Colon (tissue), 2 donors: ENCODE data around the gene OLA1.

ENCODE experiments used
- FAIRE-seq: peaks from 2 replicates; lab custom pipeline; 2012; peaks lifted over from hg19 to GRCh38; lab: Jason Lieb, UNC
- donor health status: control.
- donor health status: control.

OLA1 gene

GRCh38 chr2:174180165-174180724 lies 68.1 kb downstream of the OLA1 start:
- no peak for FAIRE-seq

GRCh38 chr2:174177316-174177890 lies 70.9 kb downstream of the OLA1 start:
- FAIRE-seq: no peak

DNA sequence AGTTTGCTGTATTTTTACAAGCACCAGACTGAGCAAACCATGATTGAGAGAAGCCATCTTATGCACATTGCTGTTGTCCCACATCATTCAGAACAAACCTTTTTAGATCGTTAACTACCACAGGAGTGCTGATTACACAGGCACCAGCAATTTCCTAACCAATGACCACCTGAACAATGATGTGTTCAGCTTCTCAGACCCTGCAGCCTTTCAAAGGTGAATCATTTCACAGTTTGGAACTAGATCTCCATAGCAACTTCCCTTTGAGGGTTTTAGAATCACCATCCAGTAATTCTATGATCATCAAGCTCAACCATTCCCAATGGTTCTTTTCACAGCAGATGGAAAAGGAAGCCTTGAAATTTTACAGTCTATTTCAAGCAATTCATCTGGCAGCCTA lies 71.4 kb downstream of the OLA1 start:
- FAIRE-seq: no peak

GRCh38 chr2:174174741-174175140 lies 73.6 kb downstream of the OLA1 start:
- no peak for FAIRE-seq

GRCh38 chr2:174172802-174173355 lies 75.5 kb downstream of the OLA1 start:
- no peak for FAIRE-seq

- FAIRE-seq: no peak
Observed at GRCh38 chr2:174171686-174172445, 76.5 kb downstream of the OLA1 start.

DNA sequence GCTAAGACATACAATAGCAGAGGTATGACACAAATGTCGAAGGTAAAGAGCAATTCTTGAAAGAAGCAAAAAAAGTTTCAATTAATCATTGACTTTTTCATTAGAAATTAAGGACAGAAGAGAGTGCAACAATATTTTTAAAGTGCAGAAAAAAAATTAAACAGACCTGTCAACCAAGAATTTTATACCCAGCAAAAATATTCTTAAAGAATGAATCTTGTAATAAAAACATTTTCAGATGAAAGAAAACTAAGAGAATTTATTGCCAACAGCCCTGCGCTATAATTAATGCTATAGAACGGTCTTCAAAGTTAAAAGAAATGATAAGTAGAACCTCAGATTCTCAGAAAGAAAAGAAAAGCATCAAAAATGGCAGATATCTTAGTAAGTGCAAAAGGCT lies 79.0 kb downstream of the OLA1 start:
- no peak for FAIRE-seq

GRCh38 chr2:174166261-174166660 lies 82.1 kb downstream of the OLA1 start:
- FAIRE-seq: no peak

DNA sequence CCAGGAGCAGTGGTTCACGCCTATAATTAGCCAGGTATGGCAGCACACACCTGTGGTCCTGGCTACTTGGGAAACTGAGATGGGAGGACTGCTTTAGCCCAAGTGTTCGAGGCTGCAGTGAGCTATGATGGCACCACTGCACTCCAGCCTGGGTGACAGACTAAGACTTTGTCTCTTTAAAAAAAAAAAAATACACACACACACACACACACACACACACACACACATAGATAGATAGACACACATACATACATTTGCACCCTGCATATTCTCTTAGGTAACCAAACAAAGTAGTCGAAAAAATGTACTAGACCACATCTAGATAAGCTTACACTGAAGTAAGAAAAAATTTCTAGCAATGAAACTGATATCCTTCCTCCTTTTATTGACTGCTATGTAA lies 86.8 kb downstream of the OLA1 start:
- no peak for FAIRE-seq

- FAIRE-seq: no peak
Observed at GRCh38 chr2:174158003-174158402, 90.3 kb downstream of the OLA1 start.

DNA sequence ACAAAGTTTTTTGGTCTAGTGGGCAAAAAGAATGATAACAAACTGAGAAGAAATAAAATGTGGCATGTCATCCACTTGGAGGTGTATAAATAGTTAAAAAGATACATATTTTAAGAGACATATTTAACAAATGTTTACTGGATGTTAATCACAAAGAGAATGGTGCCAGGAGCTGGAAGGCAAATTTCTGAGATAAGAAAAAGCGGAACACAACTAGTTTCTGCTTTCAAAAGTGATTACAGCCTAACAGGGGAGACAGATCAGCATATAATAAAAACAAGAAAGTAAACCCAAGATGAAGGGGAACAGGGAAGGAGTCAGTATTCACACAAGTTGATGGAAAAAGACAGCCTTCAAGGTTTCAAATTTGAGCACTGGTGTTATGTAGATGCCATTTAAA lies 91.3 kb downstream of the OLA1 start:
- no peak for FAIRE-seq

DNA sequence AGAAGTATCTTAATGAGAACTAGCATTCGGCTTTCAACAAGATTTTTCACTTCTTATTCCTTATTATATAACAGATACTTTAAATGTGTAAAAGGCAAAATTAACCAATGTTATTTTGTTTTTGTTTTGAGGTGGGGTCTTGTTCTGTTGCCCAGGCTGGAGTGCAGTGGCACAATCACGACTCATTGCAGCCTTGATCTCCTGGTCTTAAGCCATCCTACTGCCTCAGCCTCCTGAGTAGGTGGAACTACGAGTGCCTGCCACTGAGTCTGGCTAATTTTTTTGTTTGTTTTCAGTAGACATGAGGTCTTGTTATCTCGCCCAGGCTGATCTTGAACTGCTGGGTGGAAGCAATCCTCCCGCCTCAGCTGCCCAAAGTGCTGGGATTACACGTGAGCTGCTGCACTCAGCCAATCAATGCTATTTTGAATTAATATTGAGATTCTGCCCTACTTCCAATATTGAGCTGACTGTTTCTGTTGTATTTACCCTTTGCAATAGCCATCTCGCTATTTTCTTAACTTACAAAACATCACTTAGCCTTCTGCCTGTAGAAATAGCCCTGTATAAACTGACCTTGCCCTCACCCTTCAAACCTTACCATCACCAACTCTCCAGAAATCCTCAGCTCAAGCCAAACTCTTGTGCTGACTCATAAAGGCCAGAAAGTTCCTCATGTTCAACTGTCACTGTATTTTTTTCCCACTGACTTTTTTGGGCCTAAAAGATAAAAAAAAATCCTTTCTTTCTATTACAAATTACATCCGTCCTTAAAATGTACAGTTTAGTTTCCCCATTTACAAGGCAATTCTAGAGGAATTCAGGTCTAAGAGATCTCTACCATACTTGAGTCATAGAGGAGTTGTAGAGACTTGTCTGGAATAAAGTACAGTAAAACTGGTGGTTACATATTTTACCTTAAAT lies 94.3 kb downstream of the OLA1 start:
- no peak for FAIRE-seq

DNA sequence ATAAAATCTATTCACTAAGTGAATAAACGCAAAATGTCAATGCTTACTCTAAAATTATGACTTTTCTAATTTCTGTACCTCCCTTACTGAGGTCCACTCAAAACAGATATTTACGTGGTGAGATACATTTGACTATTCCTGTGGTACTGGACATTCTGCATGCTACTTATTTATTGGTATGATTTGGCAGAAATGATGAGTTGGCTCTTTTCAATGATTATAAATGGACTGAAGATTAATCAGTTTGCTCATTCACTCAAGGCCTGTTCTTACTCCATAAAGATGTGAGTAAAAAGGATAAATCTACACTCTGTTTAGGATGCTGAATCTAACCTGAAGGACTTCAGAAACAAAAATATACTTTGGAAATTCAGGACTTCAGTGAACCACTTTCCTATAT lies 98.8 kb downstream of the OLA1 start:
- FAIRE-seq: no peak

- no peak for FAIRE-seq
Observed at GRCh38 chr2:174148833-174149232, 99.5 kb downstream of the OLA1 start.

DNA sequence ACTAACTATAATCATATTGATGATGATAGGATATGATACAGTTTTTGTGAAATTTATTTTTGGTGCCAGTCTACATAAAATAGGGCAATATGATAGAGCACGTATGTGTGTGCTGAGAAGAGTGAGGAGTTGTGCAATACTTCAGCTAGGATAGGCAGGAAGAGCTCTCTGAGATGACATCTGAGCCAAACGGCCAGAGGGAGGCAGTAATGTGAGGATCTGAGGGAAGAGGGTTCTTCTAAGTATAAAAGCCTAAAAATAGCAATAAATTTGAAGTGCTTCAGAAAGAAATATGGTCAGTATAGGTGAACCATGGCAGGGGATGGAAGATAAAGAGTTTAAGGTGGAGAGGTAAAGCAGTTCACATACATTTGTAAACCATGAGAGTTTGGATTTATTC lies 102.5 kb downstream of the OLA1 start:
- FAIRE-seq: no peak

GRCh38 chr2:174142290-174142689 lies 106.0 kb downstream of the OLA1 start:
- FAIRE-seq: no peak

- FAIRE-seq: no peak
Observed at GRCh38 chr2:174138161-174138560, 110.2 kb downstream of the OLA1 start.

- no peak for FAIRE-seq
Observed at GRCh38 chr2:174135981-174136380, 112.4 kb downstream of the OLA1 start.

DNA sequence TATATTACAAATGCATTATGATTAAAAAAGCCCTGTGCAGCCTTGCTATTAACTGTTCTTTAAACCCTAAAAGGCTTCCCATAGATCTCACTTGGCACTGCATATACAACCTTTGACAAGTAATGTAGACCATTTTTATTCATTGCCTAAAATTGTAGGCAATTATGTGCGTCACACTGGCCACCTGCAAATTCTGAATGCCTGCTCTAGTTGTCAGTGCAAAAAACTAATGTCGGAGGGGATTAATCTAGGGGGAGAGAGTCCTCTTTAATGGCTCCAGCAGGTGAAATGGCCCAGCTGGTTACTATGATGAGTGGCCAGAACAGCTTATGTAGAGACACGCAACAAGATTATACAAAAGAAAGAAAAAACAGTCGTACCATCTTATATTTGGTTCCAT lies 123.2 kb downstream of the OLA1 start:
- no peak for FAIRE-seq

- FAIRE-seq: no peak
Observed at GRCh38 chr2:174124181-174124580, 124.2 kb downstream of the OLA1 start.

- FAIRE-seq: no peak
Observed at GRCh38 chr2:174122185-174122584, 126.1 kb downstream of the OLA1 start.

- no peak for FAIRE-seq
Observed at GRCh38 chr2:174121612-174122011, 126.7 kb downstream of the OLA1 start.
